Psoas muscle (tissue), 8 donors: ENCODE data around the gene UAP1L1. TPM values are rescaled to one million over a fixed set of nuclear protein-coding genes. Genes with fewer than 3 reads are reported as not detected.
A peak's percentile ranks its signal among the peaks of the same experiment; 100 is the strongest.

Source experiments
- ATAC-seq, 4 donors: fragments of 200-7000 bp; cut with Tn5 transposase; one replicate each; pipeline ENCODE4 v1.9.1; 2020; ENCODE audit warnings: moderate library complexity in 3 of 4, mild to moderate bottlenecking in 2 of 4
- DNase-seq, 2 donors: peaks; one replicate each; pipeline ENCODE4 v3.0.0-alpha.2; 2020
- H3K27ac ChIP-seq: fragments of 200-600 bp; one replicate; pipeline ENCODE4 v1.8.0; 2022
- H3K27me3 ChIP-seq, 3 donors: fragments of 200-600 bp in 1 of 3; one replicate each; pipeline versions ENCODE4 v1.6.1 to v1.8.0; 2013 to 2022; ENCODE audit warnings: low read length in 2 of 3, mild to moderate bottlenecking in 2 of 3, moderate library complexity in 1 of 3; ENCODE audit not compliant: insufficient read depth in 3 of 3
- H3K36me3 ChIP-seq, 2 donors: fragments of 200-600 bp in 1 of 2; one replicate each; pipeline versions ENCODE4 v1.6.1 to v1.8.0; 2013 to 2022; ENCODE audit warnings: low read depth in 1 of 2, mild to moderate bottlenecking in 1 of 2, moderate library complexity in 1 of 2; ENCODE audit not compliant: insufficient read depth in 1 of 2
- H3K4me1 ChIP-seq: fragments of 200-600 bp; one replicate; pipeline ENCODE4 v1.8.0; 2022
- H3K4me3 ChIP-seq: fragments of 200-600 bp; one replicate; pipeline ENCODE4 v1.8.0; 2022; ENCODE audit warnings: mild to moderate bottlenecking
- H3K9me3 ChIP-seq: fragments of 200-600 bp; one replicate; pipeline ENCODE4 v1.8.0; 2022
- CTCF ChIP-seq: fragments of 200-600 bp; IDR thresholded peaks from one replicate; pipeline ENCODE4 v1.8.0; 2022; ENCODE audit warnings: antibody characterized with exemption
- WGBS, 3 donors: extraction: QIAGEN DNeasy Blood & Tissue Kit; methylation state at CpG; one replicate each; pipeline versions ENCODE4 v1.1.6 to v1.1.7; 2013; 5-methylcytosine and 5-hydroxymethylcytosine counted together
- intact Hi-C, 2 donors: fragments of 100-400 bp; cut with DNase I; formaldehyde crosslinking; loops; one replicate each; pipeline versions ENCODE4 v1.11.0 to v1.14.2; 2022
- polyA plus RNA-seq, 3 donors: library from polyadenylated mRNA; stranded (reverse); fragments of 200-250 nt; gene quantifications; one replicate each; pipeline ENCODE4 v1.2.3, GENCODE V29; 2013
- total RNA-seq, 4 donors: library from RNA; stranded (reverse); fragmentation: NEBNext Ultra II Directional in 2 of 4; extraction: Animal tissue kit (Norgen Biotek cat#: 25700) in 2 of 4; gene quantifications; one replicate each; pipeline versions ENCODE4 v1.2.1 to v1.2.4, GENCODE V29; 2021 to 2023
- donor health status: healthy with polysubstance abuse.
- donor health status: DM: no; HTN: no; CAD: no; lungs with moderate emphysema.
- donor health status: Bipolar disorder and iron deficiency.
- donor health status: healthy.
- donor health status: DM: yes; HTN: yes; CAD: no.
- donor health status: DM: no; HTN: no; CAD: no.
- donor health status: DM: no; HTN: no; CAD: no.
- donor health status: DM: yes; HTN: yes; CAD: no.

The UAP1L1 gene
- total and polyA plus RNA-seq, 7 donors, result 1.5 to 4.5 (median 2.4) TPM

- ATAC-seq, result no peak
- Histone ChIP-seq H3K36me3 (peaks cover 0 to 12% of the 10 kb centered on the region in 2 donors), H3K4me1 (peaks cover 10% of the 10 kb centered on the region), H3K4me3 (no peak overlapping the region), H3K27ac (no peak overlapping the region), H3K9me3 (no peaks in the 10 kb centered on the region), H3K27me3 (peaks cover 0 to 23% (median 0%) of the 10 kb centered on the region in 3 donors)
- no peak for TF ChIP-seq CTCF
- DNase-seq, result no peak
- intact Hi-C loops, result no loop called here
- WGBS, 3 donors, result 63 to 69% (median 66%) methylated on average over 15 to 16 of the region's 16 CpGs
Measured at GRCh38 chr9:137041124-137041523, 36.2 kb upstream of the UAP1L1 start.

- H3K27me3 ChIP-seq, result peaks cover 0 to 42% (median 4%) of the 10 kb centered on the region in 3 donors
- intact Hi-C loops, result no loop called here
- TF ChIP-seq CTCF, result no peak
- 70 to 77% (median 76%) methylated on average over 30 to 36 of the region's 36 CpGs for WGBS, 3 donors
- H3K4me1 ChIP-seq, result peaks cover 14% of the 10 kb centered on the region
- no peaks in the 10 kb centered on the region for H3K9me3 ChIP-seq
- no peak overlapping the region for H3K27ac ChIP-seq
- DNase-seq (no peak), ATAC-seq (peak in 1 of 4 donors; percentile 25)
- H3K36me3 ChIP-seq, result peaks cover 0 to 12% of the 10 kb centered on the region in 2 donors
- H3K4me3 ChIP-seq, result peak overlapping the region; percentile 13
Measured at GRCh38 chr9:137042751-137043727, 34.3 kb upstream of the UAP1L1 start.

GRCh38 chr9:137044037-137044436 lies 33.3 kb upstream of the UAP1L1 start:
- Histone ChIP-seq H3K4me1 (peaks cover 15% of the 10 kb centered on the region), H3K9me3 (no peaks in the 10 kb centered on the region), H3K27me3 (peaks cover 0 to 52% (median 4%) of the 10 kb centered on the region in 3 donors), H3K27ac (no peak overlapping the region), H3K36me3 (peaks cover 0 to 8% of the 10 kb centered on the region in 2 donors), H3K4me3 (peak overlapping the region; percentile 69)
- no peak for DNase-seq
- no peak for ATAC-seq
- intact Hi-C loops, result no loop called here
- TF ChIP-seq CTCF, result no peak
- 58 to 71% (median 65%) methylated on average over 11 to 12 of the region's 12 CpGs for WGBS, 3 donors

- Histone ChIP-seq H3K36me3 (peaks cover 0 to 2% of the 10 kb centered on the region in 2 donors), H3K4me3 (peak overlapping the region; percentile 69), H3K4me1 (peaks cover 18% of the 10 kb centered on the region), H3K27me3 (peaks cover 0 to 58% (median 8%) of the 10 kb centered on the region in 3 donors), H3K27ac (no peak overlapping the region), H3K9me3 (no peaks in the 10 kb centered on the region)
- WGBS, 3 donors, result 24 to 38% (median 28%) methylated on average over 17 to 18 of the region's 18 CpGs
- no peak for ATAC-seq
- intact Hi-C loops, result no loop called here
- TF ChIP-seq CTCF, result no peak
- no peak for DNase-seq
Measured at GRCh38 chr9:137044502-137045177, 32.7 kb upstream of the UAP1L1 start.
